Peyer's patch (tissue), 4 donors: Measurements from ENCODE around the gene DNPH1.

ENCODE experiments used
- CTCF ChIP-seq, 6 experiments: fragments of 450-650 bp in 4 of 6; fragments of 200-600 bp in 2 of 6; sonication (generic) in 1 of 6; IDR thresholded peaks; one replicate each; pipeline ENCODE4 v1.5.1; 2017 to 2019; ENCODE audit warnings: antibody characterized with exemption in 6 of 6, mild to moderate bottlenecking in 3 of 6, moderate library complexity in 1 of 6
- POLR2A ChIP-seq, 2 donors: fragments of 450-650 bp; IDR thresholded peaks; one replicate each; pipeline ENCODE4 v1.5.1; 2017; ENCODE audit warnings: antibody characterized with exemption in 2 of 2, mild to moderate bottlenecking in 2 of 2, moderate library complexity in 2 of 2

- TF ChIP-seq CTCF (IDR thresholded peaks at IDR 0.05) (no peak), POLR2A (IDR thresholded peaks at IDR 0.05) (no peak)
Observed at GRCh38 chr6:43240950-43241349, 11.7 kb upstream of the DNPH1 start.
